HG03135 (cell line): Measurements from ENCODE around the gene FGF11.
A peak's percentile ranks its signal among the peaks of the same experiment; 100 is the strongest.
"Not testable (repeated sequence)": the region's sequence is repeated elsewhere in the genome, so short reads cannot be mapped to it uniquely, and the experiment has no call there.

ENCODE experiments used
- ATAC-seq: cut with Tn5 transposase; IDR thresholded peaks from one replicate; pipeline ENCODE4 v1.9.1; 2021; ENCODE audit warnings: mild to moderate bottlenecking, moderate library complexity; ENCODE audit not compliant: unreplicated experiment

FGF11 gene

GRCh38 chr17:7477392-7478275, 38.3 kb downstream of the FGF11 start:
- ATAC-seq: no peak

- no peak for ATAC-seq
Observed at GRCh38 chr17:7478276-7479212, 39.2 kb downstream of the FGF11 start.

GRCh38 chr17:7479213-7480088, 40.1 kb downstream of the FGF11 start, which contains the start of gene ZBTB4:
ZBTB4 (minus strand) TSS chr17:7479631; CDS start chr17:7466801, 12,830 bp downstream.
- no peak for ATAC-seq

DNA sequence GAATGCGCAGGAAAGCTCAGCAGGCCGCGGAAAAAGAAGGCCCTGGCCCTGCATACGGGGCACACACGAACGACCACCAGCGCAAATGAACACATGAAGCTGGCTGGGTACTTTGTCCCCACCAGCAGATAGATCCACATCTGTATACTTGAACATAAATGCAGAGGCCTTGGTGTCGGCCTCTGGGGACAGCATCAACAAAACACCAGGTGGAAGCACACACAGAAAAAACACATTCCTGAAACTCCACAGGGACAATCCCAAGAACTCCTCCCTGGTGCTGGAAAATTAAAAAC, 40.7 kb downstream of the FGF11 start:
- no peak for ATAC-seq

DNA sequence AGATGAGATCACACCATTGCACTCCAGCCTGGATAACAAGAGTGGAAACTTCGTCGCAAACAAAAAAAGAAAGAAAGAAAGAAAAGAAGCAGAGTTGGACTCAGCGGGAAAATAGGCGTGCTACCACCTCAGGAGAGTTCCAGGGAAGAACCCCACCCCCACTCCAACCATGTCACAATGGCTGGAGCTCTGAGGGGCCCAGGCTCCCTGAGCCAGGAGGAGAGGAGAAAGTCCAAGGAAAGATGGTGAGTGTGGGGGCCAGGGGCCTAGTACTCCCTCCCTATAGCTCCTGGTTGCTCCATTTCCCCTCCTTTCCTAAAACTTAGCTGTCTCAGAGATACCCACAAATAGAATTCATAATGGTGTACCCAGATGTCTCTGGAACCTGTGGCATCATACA, 42.0 kb downstream of the FGF11 start, which contains the start of gene SLC35G6:
SLC35G6 (plus strand) TSS at position 172 of the 400 bp plus-strand sequence; CDS start at position 243, 71 bp downstream.
- not testable (repeated sequence) for ATAC-seq

DNA sequence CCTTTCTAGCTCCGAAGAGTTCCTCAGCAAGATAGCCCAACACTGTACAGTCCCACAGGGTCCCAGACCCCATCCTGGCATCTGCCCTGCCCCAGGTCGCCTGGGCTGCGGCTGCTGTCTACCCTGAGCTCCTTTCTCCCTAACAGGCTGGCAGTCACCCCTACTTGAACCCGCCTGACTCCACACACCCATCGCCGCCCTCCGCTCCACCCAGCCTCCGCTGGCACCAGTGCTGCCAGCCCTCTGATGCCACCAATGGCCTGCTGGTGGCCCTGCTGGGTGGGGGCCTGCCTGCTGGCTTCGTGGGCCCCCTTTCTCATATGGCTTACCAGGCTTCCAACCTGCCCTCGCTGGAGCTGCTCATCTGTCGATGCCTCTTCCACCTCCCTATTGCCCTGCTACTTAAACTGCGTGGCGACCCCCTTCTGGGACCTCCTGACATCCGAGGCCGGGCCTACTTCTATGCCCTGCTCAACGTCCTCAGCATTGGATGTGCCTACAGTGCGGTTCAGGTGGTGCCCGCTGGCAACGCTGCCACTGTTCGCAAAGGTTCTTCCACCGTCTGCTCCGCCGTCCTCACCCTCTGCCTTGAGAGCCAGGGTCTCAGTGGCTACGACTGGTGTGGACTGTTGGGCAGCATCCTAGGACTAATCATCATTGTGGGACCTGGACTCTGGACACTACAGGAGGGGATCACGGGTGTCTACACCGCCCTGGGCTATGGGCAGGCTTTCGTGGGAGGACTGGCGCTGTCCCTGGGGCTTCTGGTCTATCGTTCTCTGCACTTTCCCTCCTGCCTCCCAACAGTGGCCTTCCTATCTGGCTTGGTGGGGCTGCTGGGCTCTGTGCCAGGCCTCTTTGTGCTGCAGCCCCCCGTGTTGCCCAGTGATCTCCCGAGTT, 42.8 kb downstream of the FGF11 start:
- ATAC-seq: not testable (repeated sequence)

- ATAC-seq: not testable (repeated sequence)
Observed at GRCh38 chr17:7482742-7483088, 43.4 kb downstream of the FGF11 start.

DNA sequence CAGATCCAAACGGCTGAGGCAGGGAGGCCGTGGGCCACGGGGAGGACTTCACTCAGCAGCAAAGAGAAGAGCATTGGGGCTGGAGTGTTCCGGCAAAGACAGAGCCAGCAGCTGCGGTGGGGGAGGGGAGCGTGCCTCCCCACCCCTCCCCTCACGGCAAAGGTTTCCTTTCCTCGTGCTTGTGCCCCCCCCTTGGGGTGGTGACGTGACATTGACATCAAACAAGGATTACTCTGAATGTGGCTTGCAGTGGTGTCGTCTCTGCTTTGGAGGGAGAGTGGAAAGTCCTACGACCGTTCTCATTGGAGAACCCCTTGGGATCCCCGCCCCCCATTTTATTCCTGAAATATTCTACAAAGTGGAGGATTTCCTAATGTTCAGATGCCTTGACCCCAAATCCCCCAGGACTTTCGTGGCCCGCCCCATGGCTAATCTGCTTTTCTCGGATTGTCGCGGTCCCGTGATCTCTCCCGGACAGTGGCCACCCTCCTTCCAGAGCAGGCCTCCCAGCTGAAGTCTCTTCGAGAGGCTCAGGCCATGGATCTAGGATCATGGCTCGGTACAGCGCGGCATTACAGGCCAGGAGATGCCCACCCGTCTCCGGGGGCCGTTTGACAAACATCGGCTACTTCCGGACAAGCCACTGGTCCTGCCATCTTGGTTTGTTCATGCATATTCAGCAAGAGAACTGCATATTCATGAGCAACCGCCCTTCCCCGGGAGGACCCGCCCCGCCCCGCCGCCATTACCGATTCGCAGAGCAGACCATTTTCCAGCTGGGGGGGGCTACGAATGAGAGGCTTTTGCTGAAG, 44.1 kb downstream of the FGF11 start:
- ATAC-seq: peak; percentile 39

DNA sequence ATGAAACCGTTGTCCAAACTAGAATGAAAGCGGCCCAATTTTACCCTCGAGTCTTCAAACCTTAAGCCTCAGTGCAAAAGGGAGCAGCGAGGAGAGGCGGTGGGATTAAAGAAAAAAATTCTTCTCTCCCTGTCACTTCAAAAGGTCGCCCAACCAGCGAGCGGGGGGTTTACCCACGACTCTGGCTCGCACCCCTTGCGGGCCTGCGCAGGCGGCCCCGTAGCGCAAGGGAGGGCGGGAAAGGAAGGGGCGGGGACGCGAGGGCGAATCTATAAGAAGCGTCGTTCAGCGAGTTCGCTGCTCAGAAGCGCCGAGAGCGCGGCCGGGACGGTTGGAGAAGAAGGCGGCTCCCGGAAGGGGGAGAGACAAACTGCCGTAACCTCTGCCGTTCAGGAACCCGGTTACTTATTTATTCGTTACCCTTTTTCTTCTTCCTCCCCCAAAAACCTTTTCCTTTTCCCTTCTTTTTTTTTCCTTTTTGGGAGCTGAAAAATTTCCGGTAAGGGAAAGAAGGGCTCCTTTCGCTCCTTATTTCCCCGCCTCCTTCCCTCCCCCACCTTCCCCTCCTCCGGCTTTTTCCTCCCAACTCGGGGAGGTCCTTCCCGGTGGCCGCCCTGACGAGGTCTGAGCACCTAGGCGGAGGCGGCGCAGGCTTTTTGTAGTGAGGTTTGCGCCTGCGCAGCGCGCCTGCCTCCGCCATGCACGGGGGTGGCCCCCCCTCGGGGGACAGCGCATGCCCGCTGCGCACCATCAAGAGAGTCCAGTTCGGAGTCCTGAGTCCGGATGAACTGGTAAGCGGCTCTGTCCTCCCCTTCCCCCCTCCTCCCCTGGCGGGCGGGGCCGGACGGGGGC, 45.0 kb downstream of the FGF11 start, which contains the start of gene POLR2A:
POLR2A (plus strand) TSS at position 300 of the 852 bp plus-strand sequence.
- ATAC-seq: peak; percentile 63

DNA sequence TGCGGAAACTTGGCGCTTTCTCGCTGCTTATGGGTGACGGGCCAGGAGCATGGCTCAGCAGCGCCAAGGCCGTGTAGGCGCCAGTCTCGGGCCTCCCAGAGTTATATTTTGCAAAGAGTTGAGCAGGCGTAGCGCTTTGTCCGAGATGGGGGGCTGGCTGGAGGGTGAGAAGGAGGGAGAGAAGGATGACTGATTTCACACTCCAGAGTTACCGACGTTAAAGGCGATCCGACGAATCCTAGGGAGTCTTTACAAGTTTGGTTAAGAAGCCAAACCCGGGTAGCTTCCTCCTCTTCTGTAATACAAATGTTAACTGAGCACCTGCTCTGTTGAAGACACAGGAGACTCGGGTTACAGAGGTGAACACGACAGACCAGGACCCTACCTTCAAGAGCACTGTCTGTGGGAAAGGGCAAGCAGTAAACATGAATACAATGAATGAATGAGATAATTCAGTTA, 45.6 kb downstream of the FGF11 start:
- ATAC-seq: no peak

- ATAC-seq: no peak
Observed at GRCh38 chr17:7486181-7486580, 46.9 kb downstream of the FGF11 start.

DNA sequence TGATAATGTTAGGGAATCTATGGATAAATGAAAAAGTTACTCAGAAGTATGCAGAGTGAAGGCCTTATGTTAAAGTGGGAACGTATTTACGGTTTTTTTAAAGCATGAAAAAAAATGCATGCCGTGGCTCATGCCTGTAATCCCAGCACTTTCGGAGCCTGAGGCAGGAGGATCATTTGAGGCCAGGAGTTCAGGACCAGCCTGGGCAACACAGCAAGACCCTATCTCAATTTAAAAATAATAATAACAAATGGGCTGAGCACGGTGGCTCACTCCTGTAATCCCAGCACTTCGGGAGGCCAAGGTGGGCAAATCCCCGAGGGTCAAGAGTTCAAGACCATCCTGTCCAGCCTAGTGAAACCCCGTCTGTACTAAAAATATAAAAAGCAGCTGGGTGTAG, 50.8 kb downstream of the FGF11 start:
- no peak for ATAC-seq

DNA sequence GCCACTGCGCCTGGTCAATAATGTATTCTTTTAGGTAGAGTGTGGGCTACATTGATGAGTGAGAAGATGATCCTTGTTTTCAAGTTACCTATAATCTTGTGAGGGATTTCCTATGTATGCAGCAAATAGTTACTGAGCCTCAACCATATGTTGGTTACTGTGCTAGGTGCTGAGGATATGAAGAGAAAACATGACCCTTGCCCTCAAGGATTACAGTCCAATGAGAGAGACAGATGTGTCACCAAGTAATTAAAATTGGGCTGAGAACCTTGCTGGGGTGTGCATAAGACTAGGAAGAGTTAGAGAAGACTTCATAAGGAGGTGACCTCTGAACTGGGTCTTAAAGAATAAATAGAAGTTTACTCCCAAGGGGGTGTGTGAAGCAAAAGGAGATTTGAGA, 52.3 kb downstream of the FGF11 start:
- no peak for ATAC-seq

- ATAC-seq: no peak
Observed at GRCh38 chr17:7493941-7494340, 54.6 kb downstream of the FGF11 start.
